Stimulated activated CD4-positive, alpha-beta T cell treated with anti-CD3 and anti-CD28 coated beads, Interleukin-1b, Interleukin-23, amount 100 ng/mL, for 48 hours (primary cell): ENCODE data around the gene DIMT1.

ENCODE experiments used
- DNase-seq: peaks from one replicate; pipeline ENCODE4 v3.0.0-alpha.2; 2020

The DIMT1 gene

GRCh38 chr5:62403411-62404250 is at the start of gene DIMT1:
DIMT1 (minus strand) TSS chr5:62403905; CDS start chr5:62403772, 133 bp downstream.
- peak; percentile 96 for DNase-seq

DNA sequence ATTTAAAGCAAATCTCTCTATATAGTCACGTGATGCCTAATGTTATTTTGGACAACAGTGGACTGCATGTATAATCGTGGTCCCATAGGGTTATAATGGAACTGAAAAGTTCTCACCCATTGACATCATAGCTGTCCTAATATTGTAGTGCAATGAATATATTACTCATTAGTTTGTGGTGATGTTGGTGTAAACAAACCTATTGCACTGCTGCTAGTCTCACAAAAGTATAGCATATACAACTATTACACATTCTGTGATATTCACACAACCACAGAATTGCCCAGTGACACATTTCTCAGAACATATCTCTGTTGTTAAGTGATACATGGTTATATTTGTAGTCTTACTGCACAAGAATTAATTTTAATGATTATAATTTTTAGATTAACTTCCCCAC is 46.6 kb upstream of the DIMT1 start:
- DNase-seq = no peak

DNA sequence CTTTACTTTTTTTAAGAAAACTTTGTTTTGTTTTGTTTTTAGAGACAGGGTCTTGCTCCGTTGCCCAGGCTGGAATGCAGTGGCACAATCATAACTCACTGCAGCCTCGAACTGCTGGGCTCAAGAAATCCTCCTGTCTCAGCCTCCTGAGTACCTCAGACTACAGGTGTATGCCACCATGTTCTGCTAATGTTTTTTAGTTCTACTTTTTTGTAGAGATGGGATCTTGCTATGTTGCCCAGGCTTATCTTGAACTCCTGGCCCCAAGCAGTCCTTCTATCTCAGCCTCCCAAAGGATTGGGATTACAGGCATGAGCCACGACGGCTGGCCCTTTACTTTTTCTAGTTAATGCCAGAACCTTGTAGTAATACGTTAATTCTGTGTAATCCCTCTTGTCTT is 44.8 kb upstream of the DIMT1 start:
- no peak for DNase-seq

- no peak for DNase-seq
These were observed 28.9 kb upstream of the DIMT1 start for GRCh38 chr5:62432621-62433064.

GRCh38 chr5:62431735-62432620 is 28.3 kb upstream of the DIMT1 start:
- DNase-seq = no peak

- DNase-seq = no peak
These were observed 21.1 kb upstream of the DIMT1 start for GRCh38 chr5:62424763-62425162.

DNA sequence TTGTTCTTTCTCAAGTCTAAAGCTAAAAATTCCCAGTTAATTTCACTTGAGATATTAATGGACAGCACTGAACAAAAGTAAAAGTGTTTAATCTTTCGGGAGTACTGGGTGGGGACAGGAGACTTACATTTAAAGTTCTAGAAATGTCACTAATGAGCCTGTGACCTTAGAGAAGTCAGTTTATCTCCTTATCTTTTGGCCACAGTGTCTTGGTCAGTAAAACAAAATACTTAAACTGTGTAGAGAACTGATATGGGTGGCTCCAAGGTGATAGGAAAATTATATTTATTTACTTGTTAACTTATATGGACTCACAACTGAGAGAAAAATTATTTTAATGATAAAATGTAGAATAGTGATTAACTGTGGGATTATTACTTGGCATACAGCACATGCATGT is 17.7 kb upstream of the DIMT1 start:
- DNase-seq = no peak

- no peak for DNase-seq
These were observed 15.9 kb upstream of the DIMT1 start for GRCh38 chr5:62419609-62420008.

DNA sequence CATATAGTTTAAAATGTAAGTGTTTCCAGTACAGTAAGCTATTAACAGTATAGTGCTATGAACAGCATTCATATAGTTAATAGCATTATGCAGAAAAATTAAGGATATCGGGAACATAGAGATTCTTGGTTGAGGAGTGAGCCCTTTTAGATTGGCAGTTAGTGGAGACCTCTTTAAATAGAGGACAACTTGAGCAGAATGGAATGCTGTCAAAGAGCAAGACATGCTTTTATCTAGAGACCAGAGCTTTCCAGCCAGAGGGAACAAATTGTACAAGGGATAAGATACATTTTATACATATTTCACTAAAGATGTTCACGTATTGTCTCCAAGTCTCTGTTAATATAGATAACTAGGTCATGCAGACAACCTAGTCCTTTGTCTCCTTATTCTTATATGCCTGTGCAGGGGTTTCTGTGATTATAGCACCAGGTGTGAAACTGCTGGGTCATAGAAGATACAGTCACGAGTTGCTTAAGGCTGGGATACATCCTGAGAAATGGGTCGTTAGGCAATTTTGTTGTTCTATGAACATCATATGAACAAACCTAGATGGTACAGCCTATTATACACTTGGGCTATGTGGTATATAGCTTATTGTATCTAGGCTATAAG is 14.9 kb upstream of the DIMT1 start:
- DNase-seq = no peak

GRCh38 chr5:62413711-62414110 is 10.0 kb upstream of the DIMT1 start:
- no peak for DNase-seq

GRCh38 chr5:62412549-62413329 is 9.0 kb upstream of the DIMT1 start, which contains the start of gene IPO11:
IPO11 (plus strand) TSS chr5:62412763; CDS start chr5:62437280, 24,517 bp downstream.
- DNase-seq = peak; percentile 99

- DNase-seq = no peak
These were observed 8.3 kb downstream of the DIMT1 start for GRCh38 chr5:62395210-62395950.

DNA sequence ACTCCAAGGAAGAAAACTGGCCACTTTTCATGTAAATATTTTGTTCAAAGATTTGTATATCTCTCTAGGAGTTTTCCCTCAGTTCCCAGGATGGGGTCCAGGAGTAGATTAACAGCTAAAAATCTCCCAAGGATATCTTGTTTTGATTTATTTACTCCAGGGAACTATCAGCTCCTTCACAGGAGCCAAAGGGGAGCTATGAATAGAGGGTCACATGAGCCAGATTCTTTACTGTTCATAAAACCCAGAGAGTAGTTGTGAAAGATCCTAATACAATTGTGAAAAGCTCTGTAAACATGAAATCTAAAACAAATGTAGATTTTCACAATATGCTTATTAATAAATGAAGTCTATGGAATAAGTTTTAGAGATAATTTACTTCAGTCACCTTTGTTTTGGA is 16.9 kb downstream of the DIMT1 start:
- DNase-seq = no peak

- no peak for DNase-seq
These were observed 17.8 kb downstream of the DIMT1 start for GRCh38 chr5:62385816-62386400.

DNA sequence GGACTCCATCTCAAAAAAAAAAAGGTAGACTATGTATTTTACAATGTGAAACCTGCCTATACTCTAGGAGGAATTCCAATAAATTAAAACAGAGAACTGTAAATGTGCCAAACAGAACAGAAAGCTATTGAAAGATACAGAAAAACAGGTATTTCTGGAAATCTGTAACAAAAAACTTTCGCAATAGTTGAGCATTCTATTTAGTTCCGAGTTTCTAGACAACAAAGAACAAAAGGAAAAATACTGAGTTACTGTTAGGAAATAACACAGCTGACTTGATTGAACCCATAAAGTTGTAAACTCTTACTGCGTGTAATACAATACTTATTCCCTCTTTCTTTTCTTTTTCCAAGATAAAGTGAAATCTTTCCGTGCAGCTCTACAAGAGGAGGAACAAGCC is 18.6 kb downstream of the DIMT1 start:
- no peak for DNase-seq

DNA sequence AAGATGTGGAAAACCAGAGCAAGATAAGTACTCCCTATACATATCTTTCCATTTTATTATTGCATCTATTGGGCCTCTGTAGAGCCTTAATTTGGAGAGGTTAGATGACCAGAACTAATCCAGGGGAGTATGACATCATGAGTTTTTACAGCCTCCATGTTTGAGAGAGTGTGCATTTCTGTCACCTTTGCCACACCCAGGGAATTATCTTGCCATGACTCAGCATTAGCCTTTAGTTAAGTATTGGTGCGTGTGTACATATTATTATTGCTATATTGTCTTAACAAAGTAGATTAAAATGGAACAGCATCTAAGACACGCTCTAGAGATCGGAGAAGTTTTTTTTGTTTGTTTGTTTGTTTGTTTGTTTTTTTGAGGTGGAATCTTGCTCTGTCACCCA is 27.6 kb downstream of the DIMT1 start:
- DNase-seq = no peak

- no peak for DNase-seq
These were observed 28.1 kb downstream of the DIMT1 start for GRCh38 chr5:62375627-62376026.

DNA sequence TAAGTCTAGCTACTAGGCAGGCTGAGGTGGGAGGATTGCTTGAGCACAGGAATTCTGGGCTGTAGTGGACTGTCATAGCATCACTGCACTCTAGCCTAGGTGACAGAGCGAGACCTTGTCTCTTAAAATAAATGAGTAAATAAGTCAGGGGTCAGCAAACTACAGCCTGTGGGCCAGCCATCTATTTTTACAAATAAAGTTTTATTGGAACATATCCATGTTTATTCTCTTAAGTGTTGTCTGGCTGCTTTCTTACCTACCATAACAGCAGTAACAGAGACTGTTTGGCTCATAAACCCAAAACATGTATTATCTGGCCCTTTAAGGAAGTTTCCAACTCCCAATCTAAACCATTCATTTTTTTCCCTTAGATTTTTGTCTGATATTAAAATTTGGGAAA is 29.6 kb downstream of the DIMT1 start:
- no peak for DNase-seq

- no peak for DNase-seq
These were observed 30.3 kb downstream of the DIMT1 start for GRCh38 chr5:62373382-62373781.

DNA sequence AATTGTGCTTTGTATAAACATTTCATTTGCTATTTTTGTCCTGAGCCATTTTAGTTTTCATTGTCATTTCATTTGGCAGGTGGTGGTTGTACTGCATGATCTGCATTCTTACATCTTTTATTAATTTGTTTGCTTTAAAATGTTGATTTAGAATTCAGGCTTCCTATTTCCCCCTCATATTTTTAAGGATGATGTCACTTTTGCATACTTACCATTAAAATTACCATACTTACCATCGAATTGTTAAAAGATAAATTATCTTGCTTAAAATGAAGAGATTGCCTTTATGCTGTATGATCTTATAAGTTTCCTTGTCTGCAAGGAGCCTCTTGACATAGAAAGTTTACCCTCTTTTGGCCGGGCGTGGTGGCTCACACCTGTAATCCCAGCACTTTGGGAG is 31.1 kb downstream of the DIMT1 start:
- no peak for DNase-seq

GRCh38 chr5:62371409-62371808 is 32.3 kb downstream of the DIMT1 start:
- DNase-seq = no peak
